Transverse colon (tissue), 3 donors: ENCODE results near the gene PDE4D.

Experiments used
- POLR2A ChIP-seq: fragments of 450-650 bp; IDR thresholded peaks from one replicate; pipeline ENCODE4 v1.6.1; 2016; ENCODE audit warnings: antibody characterized with exemption, mild to moderate bottlenecking, moderate library complexity
- POLR2AphosphoS5 ChIP-seq, 3 donors: sonication (generic); formaldehyde crosslinking; IDR thresholded peaks; one replicate each; pipeline ENCODE4 v1.6.1; 2016; ENCODE audit warnings: antibody characterized with exemption in 3 of 3

DNA sequence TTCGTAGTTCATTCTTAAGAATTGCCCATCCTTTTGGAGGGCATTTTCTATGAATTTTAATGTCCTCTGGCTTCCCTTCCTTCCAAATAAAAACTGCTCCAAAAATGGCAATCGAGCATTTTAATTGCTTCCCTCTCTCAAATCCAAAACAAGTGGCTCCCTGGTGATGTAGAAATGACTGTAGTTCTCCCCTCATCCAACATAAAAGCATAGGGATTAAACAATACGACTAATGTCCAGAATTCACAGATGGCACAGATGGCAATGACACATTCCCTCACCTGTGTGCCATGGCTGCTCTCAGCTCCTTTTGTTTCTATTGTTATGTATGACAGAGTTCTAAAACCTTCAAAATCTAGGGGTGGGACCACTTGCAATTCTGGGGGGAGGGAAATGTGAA lies 893.3 kb downstream of the PDE4D start:
- no peak for TF ChIP-seq POLR2A
- TF ChIP-seq POLR2AphosphoS5 (IDR thresholded peaks at IDR 0.05) = no peak
